AG10803 (cell line): ENCODE results near the gene NEU2.

ENCODE experiments used
- DNase-seq: peaks from one replicate; pipeline ENCODE4 v3.0.0; 2010; ENCODE audit warnings: low read depth
- H3K4me3 ChIP-seq: 2 replicates; pipeline ENCODE4 v1.5.1; 2011; ENCODE audit warnings: mild to moderate bottlenecking, low read length, control low read depth
- TF ChIP-seq, protein P1 (sequence below): conservative IDR thresholded peaks from 2 replicates; pipeline ENCODE4 v1.5.1; 2011; ENCODE audit warnings: mild to moderate bottlenecking, low read length, control low read depth, inconsistent platforms

Gene NEU2

GRCh38 chr2:233034091-233034882 is 1.8 kb downstream of the NEU2 start:
- no peak for DNase-seq
- no peak overlapping the region for H3K4me3 ChIP-seq
- TF ChIP-seq, protein P1, sequence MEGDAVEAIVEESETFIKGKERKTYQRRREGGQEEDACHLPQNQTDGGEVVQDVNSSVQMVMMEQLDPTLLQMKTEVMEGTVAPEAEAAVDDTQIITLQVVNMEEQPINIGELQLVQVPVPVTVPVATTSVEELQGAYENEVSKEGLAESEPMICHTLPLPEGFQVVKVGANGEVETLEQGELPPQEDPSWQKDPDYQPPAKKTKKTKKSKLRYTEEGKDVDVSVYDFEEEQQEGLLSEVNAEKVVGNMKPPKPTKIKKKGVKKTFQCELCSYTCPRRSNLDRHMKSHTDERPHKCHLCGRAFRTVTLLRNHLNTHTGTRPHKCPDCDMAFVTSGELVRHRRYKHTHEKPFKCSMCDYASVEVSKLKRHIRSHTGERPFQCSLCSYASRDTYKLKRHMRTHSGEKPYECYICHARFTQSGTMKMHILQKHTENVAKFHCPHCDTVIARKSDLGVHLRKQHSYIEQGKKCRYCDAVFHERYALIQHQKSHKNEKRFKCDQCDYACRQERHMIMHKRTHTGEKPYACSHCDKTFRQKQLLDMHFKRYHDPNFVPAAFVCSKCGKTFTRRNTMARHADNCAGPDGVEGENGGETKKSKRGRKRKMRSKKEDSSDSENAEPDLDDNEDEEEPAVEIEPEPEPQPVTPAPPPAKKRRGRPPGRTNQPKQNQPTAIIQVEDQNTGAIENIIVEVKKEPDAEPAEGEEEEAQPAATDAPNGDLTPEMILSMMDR = no peak

DNA sequence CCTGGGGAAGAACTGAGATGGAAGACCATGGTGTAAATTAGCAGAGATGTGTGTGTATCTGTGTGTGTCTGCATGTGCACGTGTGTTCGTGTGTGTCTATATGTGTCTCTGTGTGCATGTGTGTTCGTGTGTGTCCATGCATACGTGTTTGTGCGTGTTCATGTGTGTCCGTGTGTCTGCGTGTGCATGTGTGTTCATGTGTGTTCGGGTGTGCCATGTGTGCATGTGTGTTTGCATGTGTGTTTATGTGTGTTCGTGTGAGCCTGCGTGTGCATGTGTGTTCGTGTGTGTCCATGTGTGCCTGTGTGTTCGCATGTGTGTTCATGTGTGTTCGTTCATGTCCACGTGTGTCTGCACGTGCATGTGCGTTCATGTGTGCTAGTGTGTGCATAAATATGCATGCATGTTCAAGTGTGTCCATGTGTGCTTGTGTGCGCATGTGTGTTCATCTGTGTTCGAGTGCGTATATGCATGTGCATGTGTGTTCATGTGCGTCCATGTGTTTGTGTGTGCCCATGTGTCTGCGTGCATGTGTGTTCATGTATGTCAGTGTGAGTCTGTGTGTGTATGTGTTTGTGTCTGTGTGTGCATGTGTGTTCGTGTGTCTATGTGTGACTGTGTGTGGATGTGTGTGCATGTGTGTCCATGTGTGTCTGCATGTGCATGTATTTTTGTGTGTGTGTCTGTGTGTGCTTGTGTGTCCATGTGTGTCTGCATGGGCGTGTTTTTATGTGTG is 3.1 kb downstream of the NEU2 start:
- TF ChIP-seq, protein P1 = no peak
- H3K4me3 ChIP-seq = no peak overlapping the region
- no peak for DNase-seq

DNA sequence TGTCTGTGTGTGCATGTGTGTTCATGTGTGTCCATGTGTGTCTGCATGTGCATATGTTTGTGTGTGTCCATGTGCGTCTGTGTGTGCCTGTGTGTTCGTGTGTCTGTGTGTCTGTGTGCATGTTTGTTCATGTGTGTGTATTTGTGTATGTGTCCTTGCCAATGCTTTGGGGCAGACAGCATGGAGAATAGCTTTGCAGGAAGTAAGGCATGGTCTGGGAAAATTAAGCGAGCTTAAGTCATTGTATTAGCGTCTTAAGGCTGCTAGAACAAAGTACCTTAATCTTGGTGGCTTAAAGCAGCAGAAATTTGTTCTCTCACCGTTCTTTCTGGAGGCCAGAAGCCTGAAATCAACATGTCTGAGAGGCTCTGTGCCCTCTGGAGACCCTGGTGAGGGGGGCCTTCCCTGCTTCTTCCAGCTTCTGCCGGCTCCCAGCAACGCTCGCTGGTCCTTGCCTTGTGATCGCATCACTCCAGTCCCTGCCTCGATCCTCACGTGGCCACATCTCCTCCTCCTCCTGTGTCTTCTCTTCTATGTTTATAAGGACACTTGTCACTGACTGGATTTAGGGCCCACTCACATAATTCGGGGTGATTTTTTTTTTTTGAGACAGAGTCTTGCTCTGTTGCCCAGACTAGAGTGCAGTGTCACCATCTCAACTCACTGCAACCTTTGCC is 3.8 kb downstream of the NEU2 start:
- no peak overlapping the region for H3K4me3 ChIP-seq
- DNase-seq = no peak
- TF ChIP-seq, protein P1 = no peak

- DNase-seq = peak; percentile 53
- no peak overlapping the region for H3K4me3 ChIP-seq
- TF ChIP-seq, protein P1 = no peak
These were observed 4.6 kb downstream of the NEU2 start for GRCh38 chr2:233037078-233037477.

- no peak overlapping the region for H3K4me3 ChIP-seq
- TF ChIP-seq, protein P1 = no peak
- no peak for DNase-seq
These were observed 6.9 kb downstream of the NEU2 start for GRCh38 chr2:233039212-233039845.

GRCh38 chr2:233039846-233040530 is 7.5 kb downstream of the NEU2 start:
- DNase-seq = no peak
- no peak overlapping the region for H3K4me3 ChIP-seq
- TF ChIP-seq, protein P1 = no peak
